ENCODE measurements around the gene SERTAD3. TPM values are rescaled to one million over a fixed set of nuclear protein-coding genes. Genes with fewer than 3 reads are reported as not detected.
"Not testable (repeated sequence)": the region's sequence is repeated elsewhere in the genome, so short reads cannot be mapped to it uniquely, and the experiment has no call there.

SERTAD3 gene, protein sequence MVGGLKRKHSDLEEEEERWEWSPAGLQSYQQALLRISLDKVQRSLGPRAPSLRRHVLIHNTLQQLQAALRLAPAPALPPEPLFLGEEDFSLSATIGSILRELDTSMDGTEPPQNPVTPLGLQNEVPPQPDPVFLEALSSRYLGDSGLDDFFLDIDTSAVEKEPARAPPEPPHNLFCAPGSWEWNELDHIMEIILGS
- total RNA-seq (2014; rRNA removed; shearing (Covaris generic)): 20.0 and 22.6 TPM in 2 replicates

DNA sequence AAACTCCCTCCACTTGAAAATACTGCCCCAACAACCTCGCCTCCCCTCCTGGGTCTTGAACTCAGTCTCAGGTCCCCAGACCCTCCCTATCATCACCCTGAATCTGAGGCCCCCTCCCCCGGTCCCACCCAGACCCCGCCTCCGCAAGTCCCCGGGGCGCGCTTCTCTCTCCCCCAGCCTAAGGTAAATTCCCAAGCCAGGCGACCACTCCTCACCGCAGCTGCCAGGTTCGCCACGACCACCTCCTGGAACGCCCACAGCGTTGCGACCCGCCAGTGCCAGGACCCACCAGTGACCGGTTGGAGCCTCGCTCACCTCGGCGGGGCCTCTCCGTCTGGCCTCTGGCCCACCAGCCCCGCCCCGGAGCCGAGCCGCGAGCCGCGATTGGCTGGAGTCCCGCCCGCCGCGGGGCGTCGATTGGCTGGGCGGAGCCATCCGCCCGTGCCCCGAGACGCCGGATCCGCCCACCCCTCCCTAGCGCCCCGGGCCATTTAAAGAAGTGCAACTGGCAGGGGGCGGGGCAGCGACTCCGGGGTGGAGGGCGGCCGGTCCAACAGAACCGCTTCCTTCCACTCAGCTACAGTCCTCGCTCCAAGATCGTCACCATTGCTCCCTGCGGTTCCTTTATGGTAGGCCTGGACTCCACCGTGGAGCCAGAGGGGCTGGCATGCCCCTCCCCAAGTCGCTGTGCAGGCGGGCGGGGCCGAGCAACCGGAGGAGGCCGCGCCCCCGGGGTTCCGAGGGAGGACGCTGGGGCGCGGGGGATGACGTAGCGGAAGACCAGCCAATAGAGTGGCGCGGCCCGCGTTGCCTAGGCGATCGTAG is at the start of gene SERTAD3:
Gene SERTAD3 (minus strand): TSS at position 336 of the 825 bp plus-strand sequence. CDS start 2,255 bp downstream, outside the sequence.
- DNase-seq (ENCODE audit: low spot score): peak; percentile 94

DNA sequence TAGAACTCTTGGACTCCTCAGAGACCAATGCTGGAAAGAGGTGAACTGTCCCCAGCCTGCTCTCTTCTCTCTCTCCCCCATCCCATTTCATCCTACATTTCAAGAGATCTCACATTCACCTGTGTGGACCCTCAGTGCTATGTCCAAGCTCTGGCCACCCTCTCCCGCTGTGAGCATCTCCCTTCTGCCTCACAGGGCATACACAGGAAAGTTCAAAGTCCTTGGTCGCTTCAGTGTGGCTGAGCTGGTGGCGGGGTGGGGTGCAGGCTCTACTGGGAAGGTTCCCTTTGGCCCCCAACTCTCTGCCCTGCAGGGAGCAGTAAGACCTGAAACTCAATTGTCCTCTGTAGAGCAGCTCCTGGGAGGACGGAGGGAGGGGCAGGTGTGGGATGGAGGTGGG is 49.6 kb upstream of the SERTAD3 start:
- DNase-seq (ENCODE audit: low spot score): no peak

DNA sequence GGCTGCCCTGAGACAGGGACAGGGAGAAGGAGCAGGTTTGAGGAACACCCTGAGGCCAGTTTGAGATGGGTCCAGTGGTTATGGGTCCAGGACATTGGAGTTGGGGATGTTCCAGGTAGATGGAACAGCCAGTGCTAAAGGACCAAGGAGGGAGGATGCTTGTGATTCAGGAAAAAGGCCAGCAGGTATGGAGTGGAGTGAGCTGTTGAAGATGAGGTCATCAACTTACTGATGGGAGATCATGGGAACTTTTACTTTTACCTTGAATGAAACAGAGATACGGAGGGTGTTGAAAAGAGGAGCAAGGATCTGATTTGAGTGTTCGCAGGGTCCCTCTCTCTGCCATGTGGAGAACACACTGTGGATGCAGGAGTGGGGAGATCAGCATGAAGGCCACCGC is 48.1 kb upstream of the SERTAD3 start:
- DNase-seq (ENCODE audit: low spot score): no peak

DNA sequence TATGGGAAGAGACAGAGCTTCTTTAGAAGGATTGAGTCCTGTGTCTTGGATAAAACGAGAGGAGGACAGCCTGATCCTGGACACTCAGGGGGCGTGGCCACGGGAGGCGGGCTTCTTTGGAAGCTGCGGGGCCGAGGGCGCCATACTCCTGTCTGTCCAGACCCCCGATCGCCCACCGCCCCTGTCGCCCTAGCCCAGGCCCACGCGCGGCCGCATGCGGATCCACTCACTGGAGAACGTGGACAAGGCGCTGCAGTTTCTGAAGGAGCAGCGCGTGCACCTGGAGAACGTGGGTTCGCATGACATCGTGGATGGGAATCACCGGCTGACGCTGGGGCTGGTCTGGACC is 45.7 kb upstream of the SERTAD3 start:
- no peak for DNase-seq (ENCODE audit: low spot score)

DNA sequence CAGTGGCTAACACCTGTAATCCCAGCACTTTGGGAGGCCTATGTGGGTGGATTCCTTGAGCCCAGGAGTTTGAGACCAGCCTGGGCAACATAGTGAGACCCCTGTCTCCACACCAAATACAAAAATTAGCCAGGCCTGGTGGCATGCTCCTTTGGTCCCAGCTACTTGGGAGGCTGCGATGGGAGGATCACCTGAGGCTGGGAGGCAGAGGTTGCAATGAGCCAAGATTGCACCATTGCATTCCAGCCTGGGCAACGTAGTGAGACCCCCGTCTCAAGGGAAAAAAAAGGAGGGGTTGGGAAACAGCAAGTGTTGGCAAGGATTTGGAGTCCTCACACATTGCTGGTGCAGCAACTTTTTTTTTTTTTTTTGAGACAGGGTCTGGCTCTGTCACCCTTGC is 41.9 kb upstream of the SERTAD3 start:
- no peak for DNase-seq (ENCODE audit: low spot score)

DNA sequence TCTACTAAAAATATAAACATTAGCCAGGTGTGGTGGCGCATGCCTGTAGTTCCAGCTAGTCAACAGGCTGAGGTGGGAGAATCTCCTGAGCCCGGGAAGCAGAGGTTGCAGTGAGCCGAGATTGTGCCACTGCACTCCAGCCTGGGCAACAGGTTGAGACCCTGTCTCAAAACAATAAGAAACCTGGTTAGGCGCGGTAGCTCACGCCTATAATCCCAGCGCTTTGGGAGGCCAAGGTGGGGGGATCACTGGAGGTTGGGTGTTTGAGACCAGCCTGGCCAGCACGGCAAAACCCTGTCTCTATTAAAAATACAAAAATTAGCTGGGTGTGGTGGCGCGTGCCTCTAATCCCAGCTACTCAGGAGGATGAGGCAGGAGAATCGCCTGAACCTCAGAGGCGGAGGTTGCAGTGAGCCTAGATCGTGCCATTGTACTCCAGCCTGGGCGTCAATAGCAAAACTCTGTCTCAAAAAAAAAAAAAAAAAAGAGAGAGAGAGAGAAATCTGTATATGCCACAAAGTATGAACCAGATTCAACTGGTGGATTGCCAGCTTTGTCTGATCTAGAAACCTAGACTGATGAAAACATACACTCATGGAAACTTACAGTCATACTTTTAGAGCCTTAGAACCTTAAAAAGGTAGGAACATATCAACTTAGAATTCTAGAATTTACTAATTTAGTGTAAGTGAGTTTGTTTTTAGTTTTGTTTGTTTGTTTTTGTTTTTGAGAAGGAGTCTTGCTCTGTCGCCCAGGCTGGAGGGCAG is 31.9 kb upstream of the SERTAD3 start:
- DNase-seq (ENCODE audit: low spot score): not testable (repeated sequence)

DNA sequence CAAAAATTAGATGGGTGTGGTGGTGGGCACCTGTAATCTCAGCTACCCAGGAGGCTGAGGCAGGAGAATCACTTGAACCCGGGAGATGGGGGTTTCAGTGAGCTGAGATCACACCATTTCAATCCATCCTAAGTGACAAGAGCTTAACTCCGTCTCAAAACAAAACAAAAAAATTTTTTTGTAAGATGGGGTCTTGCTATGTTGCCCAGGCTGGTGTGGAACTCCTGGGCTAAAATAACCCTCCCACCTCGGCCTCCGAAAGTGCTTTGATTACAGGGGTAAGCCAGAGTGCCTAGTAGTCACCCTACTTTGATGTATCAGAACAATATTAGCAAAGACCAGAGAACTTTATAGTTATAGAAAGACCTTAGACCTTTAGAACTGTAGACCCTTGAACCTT is 30.6 kb upstream of the SERTAD3 start:
- DNase-seq (ENCODE audit: low spot score): no peak

DNA sequence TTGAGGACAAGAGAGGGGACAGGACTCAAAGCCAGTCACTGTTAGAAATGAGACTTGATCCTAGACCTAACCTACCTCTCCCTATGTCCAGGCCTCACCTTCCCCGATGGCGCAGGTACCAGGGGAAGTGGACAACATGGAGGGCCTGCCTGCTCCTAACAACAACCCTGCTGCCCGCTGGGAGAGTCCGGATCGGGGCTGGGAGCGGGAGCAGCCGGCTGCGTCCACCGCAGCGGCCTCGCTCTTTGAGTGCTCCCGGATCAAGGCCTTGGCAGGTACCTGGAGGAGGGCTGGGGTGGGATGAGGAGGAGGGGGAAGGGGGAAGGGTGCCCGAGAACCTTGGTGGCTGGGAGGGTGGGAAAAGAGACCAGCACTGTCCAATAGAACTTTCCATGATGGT is 28.4 kb upstream of the SERTAD3 start:
- no peak for DNase-seq (ENCODE audit: low spot score)

DNA sequence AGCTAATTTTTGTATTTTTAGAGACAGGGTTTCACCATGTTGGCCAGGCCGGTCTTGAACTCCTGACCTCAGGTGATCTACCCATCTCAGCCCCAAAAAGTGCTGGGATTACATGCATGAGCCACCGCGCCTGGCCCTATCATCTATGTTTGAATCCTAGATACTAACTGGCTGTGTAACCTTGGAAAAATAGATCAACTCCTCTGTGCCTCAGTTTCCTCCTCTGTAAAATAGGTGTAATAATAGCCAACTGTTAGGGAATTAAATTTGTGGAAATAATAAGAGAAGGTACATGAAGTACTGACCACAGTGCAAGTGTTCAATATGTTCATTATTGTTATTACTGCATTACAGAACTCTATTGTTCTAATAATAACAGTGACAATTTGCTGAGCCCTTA is 27.0 kb upstream of the SERTAD3 start:
- DNase-seq (ENCODE audit: low spot score): no peak

DNA sequence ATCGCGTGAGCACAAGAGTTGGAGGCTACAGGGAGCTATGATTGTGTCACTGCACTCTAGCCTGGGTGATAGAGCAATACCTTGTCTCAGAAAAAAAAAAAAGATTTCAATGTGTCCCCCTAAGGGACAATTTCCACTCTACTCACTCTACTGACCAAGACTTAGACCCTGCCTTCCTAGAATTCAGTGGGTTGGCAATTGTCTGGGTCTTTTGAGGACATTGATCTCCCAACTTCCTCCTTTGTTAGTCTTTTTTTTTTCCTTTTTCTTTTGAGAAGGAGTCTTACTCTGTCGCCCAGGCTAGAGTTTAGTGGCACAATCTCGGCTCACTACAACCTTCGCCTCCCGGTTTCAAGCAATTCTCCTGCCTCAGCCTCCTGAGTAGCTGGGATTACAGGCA is 24.9 kb upstream of the SERTAD3 start:
- no peak for DNase-seq (ENCODE audit: low spot score)

DNA sequence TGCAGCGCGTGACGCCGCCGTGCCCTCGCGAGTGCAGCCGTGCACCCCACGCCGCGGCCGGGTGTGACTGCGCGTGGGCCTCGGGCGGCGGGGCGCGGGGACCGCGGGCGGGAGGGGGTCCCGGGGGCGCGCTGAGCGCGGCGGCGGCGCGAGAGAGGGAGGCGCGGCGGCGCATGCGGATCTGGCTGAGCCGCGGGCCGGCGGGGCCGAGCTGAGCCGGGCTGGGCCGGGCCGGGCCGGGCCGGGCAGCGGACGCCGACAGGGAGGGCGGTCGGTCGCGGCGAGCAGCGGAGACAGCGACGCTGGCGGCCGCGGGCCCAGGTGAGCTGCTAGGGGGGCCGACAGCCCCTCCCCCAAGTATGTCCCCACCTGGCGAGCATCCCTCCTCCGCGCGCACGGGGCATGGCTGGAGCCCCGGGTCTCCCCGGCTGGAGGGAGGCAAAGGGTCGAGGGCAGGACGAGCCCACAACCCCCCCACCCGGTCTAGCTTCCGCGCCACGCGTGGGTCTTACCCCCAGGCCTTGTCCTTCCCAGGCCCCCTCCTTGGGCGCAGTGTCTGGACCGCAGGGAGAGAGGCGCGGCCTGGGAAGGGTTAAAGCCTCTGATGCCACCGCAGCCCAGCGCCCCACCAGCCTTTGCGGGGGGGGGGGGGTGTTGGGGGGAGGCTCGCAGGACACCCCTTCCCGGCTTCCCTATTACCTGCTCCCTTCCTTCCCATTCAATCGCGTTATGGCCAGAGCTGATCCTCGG is 23.0 kb upstream of the SERTAD3 start, which contains the start of gene SPTBN4:
Gene SPTBN4 (plus strand): TSS at position 17 of the 750 bp plus-strand sequence. CDS start 5,621 bp downstream, outside the sequence.
- DNase-seq (ENCODE audit: low spot score): no peak

DNA sequence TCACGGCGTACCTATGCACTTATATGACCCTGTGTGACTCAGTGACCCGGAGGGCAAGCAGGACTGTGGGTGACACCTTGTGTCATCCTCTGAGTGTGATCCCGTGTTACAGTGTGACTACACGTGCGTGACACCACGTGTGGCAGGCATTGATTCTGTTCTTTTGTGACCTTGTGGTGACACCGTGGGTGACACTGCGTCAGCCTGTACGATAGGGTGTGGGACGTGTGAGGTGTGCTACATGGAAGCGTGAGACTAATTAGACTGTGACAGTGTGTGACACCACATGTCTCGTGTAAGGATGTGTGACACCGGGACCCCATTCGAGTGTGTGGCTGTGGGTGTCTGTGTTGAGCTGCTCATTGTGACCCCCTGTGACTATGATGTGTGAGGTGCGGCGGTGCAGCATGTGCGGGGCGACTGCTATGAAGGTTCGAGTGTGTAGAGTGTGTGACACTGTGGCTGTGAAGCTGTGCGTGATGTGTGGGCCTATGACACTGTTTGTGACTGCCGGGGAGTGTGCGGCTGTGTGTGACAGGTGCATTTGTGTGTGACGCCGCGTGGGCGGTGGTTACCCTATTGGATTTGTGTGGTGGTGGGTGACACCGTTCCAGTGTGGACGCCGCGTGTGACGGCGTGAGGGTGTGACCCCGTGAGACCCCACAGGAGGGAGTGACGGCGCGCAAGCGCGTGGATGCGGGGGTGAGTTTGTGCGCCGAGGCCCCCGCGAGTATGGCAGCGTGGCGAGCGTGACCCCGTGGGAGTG is 22.3 kb upstream of the SERTAD3 start:
- DNase-seq (ENCODE audit: low spot score): no peak

DNA sequence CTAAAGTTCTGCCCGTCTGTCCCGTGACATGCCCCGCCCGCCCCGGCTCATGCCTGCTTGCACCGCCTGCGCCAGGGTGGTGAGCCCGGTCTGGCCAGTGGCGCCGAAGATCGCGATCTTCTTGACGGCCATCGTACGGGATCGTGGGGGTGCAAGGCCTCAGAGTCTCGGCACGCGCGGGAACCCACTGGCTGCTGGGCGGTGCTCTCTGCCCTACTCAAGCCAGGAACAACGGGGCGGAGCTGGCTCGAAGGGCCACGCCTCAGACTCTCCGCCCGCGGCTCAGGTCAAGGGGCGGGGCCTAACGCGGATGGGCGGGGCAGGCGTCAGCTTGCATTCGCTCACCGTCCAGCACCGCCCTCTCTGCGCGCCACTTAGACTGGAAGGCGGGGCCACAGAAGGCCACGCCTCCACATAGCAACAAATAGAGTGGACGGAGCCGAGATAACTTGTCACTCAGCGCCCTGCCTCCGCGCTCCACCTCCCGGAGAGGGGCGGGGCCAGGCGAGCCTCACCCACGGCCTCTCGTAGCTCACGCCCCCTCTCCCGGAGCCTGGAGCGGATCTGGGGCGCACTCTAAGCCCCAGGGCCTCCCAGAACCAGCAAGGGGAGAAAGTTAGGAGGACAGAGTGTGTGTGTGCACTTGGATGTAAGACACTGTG is 21.6 kb upstream of the SERTAD3 start, which contains the start of gene BLVRB:
Gene BLVRB (minus strand): TSS at position 189 of the 662 bp plus-strand sequence. CDS start 57 bp downstream, at position 132.
- DNase-seq (ENCODE audit: low spot score): peak; percentile 99

DNA sequence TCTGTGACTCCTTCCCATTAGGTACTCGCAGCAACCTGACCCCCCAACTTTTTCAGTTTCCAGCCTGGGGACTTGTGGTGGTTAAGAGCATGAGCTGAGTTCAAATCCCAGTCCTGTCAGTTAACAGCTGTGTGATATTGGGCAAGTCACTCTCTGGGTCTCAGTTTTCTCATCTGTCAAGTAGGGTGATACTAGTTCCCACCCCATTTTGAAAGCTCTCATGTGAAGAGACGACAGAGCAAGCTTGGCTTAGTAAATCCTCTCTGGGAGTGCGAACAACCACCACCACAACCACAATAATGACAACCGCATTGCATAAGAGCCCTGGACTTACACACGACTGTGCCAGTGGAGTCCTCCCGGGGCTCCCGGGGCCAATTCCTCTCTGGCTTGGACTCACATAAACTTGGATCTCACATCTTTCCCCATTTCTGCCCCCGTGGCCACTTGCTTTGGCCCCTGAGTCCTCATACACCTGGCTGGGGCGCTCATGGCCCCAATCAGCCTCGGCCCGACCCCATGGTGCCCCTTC is 21.0 kb upstream of the SERTAD3 start:
- DNase-seq (ENCODE audit: low spot score): peak; percentile 55

DNA sequence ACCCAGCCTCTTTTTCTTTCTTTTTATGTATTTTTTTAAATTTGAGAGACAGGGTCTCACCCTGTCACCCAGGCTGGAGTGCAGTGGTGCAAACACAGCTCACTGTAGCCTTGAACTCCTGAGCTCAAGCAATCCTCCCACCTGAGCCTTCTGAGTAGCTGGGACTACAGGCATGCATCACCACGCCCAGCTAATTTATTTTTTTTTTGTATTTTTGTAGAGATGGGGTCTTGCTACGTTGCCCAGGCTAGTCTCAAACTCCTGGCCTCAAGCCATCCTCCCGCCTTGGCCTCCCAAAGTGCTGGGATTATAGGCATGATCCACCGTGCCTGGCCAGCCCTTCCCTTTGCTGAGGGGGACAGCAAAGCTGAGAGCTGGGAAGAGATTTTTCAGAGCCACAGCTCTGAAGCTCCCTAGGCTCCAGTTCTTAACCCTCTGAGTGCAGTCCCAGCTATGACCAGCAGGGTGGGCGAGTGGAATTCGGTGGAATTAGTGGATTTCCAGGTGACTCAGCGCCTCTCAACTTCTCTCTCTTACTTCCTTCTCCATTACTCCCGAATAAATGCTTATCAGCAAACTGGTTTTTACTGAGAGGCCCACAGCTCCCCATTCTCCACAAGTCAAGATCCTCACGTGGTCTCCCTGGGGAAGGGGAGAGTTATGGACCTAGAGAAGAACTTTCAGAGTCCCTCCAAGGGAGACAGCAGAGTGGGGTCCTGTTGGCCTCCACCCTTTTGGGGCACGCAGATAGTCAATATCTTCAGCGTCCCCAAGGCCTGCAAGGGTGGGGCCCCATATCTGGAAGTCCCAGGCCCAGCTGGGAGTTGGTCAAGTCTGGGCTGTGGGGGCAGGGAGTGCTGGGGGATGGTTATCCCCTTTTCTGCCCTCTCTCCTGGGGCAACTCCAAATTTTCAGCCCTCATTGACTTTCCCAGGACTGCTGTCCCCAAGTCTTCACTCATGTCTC is 20.2 kb upstream of the SERTAD3 start:
- DNase-seq (ENCODE audit: low spot score): peak; percentile 95

DNA sequence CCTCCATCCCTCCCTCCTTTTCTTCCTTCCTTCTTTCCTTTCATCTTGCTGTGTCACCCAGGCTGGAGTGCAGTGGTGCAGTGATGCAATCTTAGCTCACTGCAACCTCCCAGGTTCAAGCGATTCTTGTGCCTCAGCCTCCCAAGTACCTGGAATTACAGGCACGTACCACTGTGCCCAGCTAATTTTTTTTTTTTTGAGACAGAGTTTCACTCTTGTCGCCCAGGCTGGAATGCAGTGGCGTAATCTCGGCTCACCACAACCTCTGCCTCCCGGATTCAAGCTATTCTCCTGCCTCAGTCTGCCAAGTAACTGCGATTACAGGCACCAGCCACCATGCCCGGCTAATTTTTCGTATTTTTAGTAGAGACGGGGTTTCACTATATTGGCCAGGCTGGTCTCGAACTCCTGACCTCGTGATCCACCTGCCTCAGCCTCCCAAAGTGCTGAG is 19.5 kb upstream of the SERTAD3 start:
- DNase-seq (ENCODE audit: low spot score): peak; percentile 48

DNA sequence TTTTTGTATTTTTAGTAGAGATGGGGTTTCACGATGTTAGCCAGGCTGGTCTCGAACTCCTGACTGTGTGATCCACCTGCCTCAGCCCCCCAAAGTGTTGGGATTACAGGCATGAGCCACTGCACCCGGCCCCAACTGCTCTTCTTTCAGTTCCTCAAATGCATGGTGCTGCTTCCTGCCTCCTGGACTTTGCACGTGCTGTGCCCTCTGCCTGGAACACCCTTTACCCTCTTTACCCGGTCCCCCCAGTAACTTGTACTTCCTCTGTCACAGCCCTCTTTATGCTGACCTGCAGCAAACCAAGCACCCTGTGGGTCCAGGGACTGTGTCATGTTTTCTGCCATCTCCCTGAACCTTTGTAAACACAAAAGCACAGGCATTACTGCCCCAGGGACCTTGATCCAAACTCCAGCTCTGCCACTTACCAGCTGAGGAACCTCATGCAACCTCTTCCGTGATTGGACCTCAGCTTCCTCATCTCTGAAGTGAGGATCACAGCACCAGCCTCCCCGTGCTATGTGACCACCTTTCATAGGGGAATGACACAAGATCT is 17.6 kb upstream of the SERTAD3 start:
- DNase-seq (ENCODE audit: low spot score): no peak

DNA sequence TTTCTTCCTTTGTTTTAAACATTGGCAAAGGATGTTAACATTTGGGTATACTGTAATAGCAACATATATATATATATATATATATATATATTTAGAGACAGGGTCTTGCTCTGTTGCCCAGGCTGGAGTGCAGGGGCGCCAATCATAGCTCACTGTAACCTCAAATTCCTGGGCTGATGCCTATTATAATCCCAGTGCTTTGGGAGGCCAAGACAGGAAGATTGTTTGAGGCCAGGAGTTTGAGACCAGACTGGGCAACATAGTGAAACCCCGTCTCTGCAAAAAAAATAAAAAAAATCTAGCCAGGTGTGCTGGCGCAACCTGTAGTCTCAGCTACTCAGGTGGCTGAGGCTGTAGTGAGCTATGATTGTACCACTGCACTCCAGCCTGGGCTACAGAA is 16.1 kb upstream of the SERTAD3 start:
- no peak for DNase-seq (ENCODE audit: low spot score)
